Left colon (tissue), 2 donors: ENCODE data around the gene HOXD8. TPM values are rescaled to one million over a fixed set of nuclear protein-coding genes. Genes with fewer than 3 reads are reported as not detected.
A peak's percentile ranks its signal among the peaks of the same experiment; 100 is the strongest.

Experiments used
- ATAC-seq: fragments of 200-7000 bp; cut with Tn5 transposase; one replicate; pipeline ENCODE4 v1.9.1; 2020; ENCODE audit warnings: mild to moderate bottlenecking, moderate library complexity
- DNase-seq, 2 donors: peaks; one replicate each; pipeline ENCODE4 v3.0.0-alpha.2; 2020
- intact Hi-C, 2 donors: fragments of 100-400 bp; cut with DNase I in 1 of 2; cut with micrococcal nuclease in 1 of 2; formaldehyde crosslinking; loops; one replicate each; pipeline versions ENCODE4 v1.11.2 to v1.14.0; 2022; cut with DNase I, micrococcal nuclease
- total RNA-seq, 2 donors: library from RNA; stranded (reverse); fragmentation: NEBNext Ultra II Directional; extraction: Animal tissue kit (Norgen Biotek cat#: 25700); gene quantifications; one replicate each; pipeline ENCODE4 v1.2.1, GENCODE V29; 2021
- donor health status: DM: no; HTN: no; CAD: no.
- donor health status: DM: yes; HTN: yes; CAD: no.

The HOXD8 gene
- total RNA-seq, 2 donors from 2014 or later = 6.2 to 9.8 TPM

DNA sequence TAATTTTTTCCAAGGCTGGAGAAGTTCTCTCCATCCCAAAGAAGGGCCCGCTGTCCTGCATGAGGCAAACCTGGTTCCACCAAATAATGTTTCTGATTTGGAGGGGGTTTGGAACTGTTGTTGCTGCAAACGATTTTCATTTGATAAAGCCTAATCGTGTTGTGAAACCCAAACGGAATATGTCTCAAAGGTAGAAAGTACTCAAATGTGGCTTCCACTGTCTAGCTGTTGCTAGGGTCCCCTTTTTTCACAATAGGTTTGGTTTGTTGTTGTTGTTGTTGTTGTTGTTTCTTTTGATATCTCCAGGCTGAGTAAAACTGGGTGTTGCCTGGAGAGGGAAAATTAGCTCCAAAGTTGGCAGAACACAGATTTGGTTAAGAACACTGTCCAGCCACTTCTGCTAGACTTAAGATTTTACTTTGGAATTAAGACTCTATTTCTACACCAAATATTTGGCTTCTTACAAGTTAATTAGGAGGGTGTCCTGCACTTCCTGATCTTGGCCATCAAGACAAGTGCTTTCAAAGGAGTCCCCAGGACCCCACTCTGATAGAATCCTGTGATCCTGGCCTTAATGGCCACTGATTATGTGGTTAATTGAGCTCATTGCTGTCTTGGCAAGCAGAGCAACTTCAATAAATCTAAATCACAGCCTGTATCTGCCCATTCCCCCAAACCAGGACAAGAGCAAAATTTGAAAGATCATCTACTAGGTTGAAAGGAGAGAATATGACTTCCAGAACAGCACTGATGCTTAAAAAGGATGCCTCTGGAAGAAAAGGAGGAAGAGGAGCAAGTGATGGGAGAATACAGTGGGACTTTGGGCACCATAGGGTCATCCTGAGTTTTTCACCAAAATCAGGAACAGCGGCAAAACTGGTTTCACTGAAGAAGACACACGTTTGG is 40.3 kb upstream of the HOXD8 start:
- intact Hi-C loops = no loop called here
- ATAC-seq (no peak), DNase-seq (no peak)

- DNase-seq (no peak), ATAC-seq (no peak)
- intact Hi-C loops = loop anchor here in 1 of 2 donors (10.0 kb wide), 1 partner anchor 405 kb away; no protein-coding TSS in a partner anchor
Measured at GRCh38 chr2:176089843-176090395, 39.6 kb upstream of the HOXD8 start.

GRCh38 chr2:176090862-176091261 is 38.6 kb upstream of the HOXD8 start:
- intact Hi-C loops = loop anchor here in 1 of 2 donors (10.0 kb wide), 1 partner anchor 406 kb away; no protein-coding TSS in a partner anchor
- no peak for DNase-seq
- ATAC-seq = no peak

DNA sequence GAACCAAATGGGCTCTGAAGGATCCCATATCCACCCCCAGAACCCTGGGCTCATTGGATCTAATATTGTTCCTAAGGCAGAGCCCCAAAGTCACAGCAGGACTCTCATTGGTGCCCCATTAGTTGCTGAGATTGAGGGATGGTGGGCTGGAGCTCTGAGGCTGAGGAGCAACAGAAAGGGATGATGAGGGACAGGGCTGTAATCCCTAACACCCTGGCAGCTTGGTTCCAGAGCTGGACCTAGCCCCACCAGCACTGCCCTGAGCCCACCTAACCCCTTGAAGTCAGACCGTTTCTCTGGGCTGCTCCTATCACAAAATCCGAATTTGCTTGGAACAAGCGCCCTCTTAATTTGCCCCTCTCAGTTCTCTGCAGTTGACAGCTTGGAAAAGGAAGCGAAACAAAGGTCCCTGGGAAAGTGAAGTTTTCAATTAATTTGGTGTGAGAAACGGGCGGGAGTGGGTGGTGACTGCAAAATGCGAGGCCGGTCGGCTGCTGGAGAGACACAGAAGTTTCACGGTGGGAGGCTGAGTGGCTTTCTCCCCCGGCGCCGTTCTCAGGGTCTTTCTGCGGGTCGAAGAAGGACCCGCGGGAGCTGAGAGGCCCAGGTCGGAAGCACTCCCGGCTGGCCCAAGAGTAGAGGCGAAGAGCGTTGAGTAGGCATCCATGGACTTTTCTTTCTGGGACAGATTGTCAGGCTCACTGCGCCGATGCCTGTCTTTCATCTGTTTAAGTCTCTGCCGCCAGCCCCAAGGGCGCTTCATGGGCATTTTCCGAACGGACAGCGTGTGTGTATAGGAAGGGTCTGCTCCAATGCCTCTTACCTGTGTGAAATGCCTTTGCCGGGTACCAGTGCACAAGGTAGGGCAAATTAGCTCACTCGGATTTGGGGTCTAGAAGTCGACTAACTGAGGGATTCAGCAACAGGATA is 37.9 kb upstream of the HOXD8 start:
- no peak for ATAC-seq
- intact Hi-C loops = loop anchor here in 1 of 2 donors (10.0 kb wide), 1 partner anchor 407 kb away; no protein-coding TSS in a partner anchor
- DNase-seq = no peak

GRCh38 chr2:176092270-176093144 is 37.0 kb upstream of the HOXD8 start, which contains the start of gene HOXD13:
HOXD13 (plus strand) TSS chr2:176092721; CDS start chr2:176092891, 170 bp downstream.
- intact Hi-C loops = loop anchor here in 1 of 2 donors (10.0 kb wide), 1 partner anchor 408 kb away; no protein-coding TSS in a partner anchor
- peak; percentile 36 for ATAC-seq

GRCh38 chr2:176093145-176093897 is 36.2 kb upstream of the HOXD8 start:
- intact Hi-C loops = loop anchor here in 1 of 2 donors (10.0 kb wide), 1 partner anchor 409 kb away; no protein-coding TSS in a partner anchor
- ATAC-seq = peak; percentile 24
- no peak for DNase-seq

More at GRCh38 chr2:176092270-176093144, 37.0 kb upstream of the HOXD8 start, which contains the start of gene HOXD13:
- peak in 1 of 2 donors; percentile 61 for DNase-seq

- no peak for ATAC-seq
- intact Hi-C loops = loop anchor here in 1 of 2 donors (10.0 kb wide), 1 partner anchor 409 kb away; no protein-coding TSS in a partner anchor
- no peak for DNase-seq
Measured at GRCh38 chr2:176093898-176094249, 35.6 kb upstream of the HOXD8 start.

- DNase-seq (no peak), ATAC-seq (no peak)
- intact Hi-C loops = loop anchor here in 1 of 2 donors (10.0 kb wide), 1 partner anchor 410 kb away; no protein-coding TSS in a partner anchor
Measured at GRCh38 chr2:176094349-176094748, 35.2 kb upstream of the HOXD8 start.

GRCh38 chr2:176095421-176095820 is 34.1 kb upstream of the HOXD8 start:
- ATAC-seq (no peak), DNase-seq (no peak)
- intact Hi-C loops = loop anchor here (5.0 to 10.0 kb wide), 3 partner anchors 403 to 728 kb away; no protein-coding TSS in a partner anchor

- intact Hi-C loops = loop anchor here (5.0 to 10.0 kb wide), 3 partner anchors 404 to 729 kb away; no protein-coding TSS in a partner anchor
- DNase-seq = no peak
- ATAC-seq = peak; percentile 17
Measured at GRCh38 chr2:176096243-176096985, 33.1 kb upstream of the HOXD8 start.

DNA sequence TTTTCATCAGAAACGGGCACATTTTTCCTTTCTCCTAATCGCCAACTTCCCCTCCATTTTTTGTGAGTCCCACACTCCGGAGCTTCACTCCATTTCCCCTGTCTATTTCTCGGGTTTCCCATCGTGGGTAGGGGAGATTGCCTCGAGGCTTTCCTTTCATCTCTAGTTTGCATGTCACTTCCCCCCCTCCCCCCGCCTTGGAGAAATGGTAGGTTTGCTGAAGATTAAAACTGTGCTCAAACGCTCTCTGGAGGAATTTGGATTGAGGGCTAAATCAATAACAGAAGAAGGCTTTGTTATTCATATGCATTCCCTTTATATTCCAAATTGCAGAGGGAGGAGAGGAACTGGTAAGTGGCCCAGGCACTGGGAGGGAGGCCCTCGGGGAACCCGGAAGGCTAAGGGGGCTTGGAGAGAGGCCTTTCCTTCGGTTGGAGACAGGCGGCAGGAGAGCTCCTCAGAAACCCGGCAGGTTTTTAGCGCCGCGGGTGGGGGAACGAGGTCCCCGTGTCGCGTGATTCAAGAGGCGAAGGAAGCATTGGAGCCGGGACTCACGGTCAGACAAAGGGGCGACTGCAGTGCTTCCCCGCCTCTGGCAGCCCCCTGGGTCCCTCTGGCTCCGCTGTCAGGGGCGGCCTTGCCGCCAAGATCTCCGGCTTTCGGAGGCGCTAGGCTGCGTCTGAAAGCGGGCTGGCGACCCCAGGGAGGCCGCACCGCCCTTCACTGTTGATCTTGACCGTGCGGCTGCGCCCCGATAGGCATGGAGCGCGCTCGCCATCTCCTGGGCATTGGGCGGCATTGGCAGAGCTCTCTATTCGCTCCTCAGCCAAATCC is 32.3 kb upstream of the HOXD8 start:
- intact Hi-C loops = loop anchor here (5.0 to 10.0 kb wide), 3 partner anchors 405 to 730 kb away; no protein-coding TSS in a partner anchor
- DNase-seq = peak; percentile 59 to 77
- peak; percentile 94 for ATAC-seq

GRCh38 chr2:176097820-176098365 is 31.6 kb upstream of the HOXD8 start:
- intact Hi-C loops = loop anchor here (5.0 to 10.0 kb wide), 3 partner anchors 406 to 731 kb away; no protein-coding TSS in a partner anchor

GRCh38 chr2:176098366-176099158 is 30.9 kb upstream of the HOXD8 start:
- intact Hi-C loops = loop anchor here (5.0 to 10.0 kb wide), 3 partner anchors 406 to 731 kb away; no protein-coding TSS in a partner anchor
- ATAC-seq (peak; percentile 14), DNase-seq (no peak)

More at GRCh38 chr2:176097820-176098365, 31.6 kb upstream of the HOXD8 start:
- no peak for ATAC-seq
- no peak for DNase-seq
